ENCODE data around the gene PRR5L. TPM values are rescaled to one million over a fixed set of nuclear protein-coding genes. Genes with fewer than 3 reads are reported as not detected.

The PRR5L gene
- total and polyA plus RNA-seq, 2 experiments from 2014 or later = 0.70 to 2.6 TPM

DNA sequence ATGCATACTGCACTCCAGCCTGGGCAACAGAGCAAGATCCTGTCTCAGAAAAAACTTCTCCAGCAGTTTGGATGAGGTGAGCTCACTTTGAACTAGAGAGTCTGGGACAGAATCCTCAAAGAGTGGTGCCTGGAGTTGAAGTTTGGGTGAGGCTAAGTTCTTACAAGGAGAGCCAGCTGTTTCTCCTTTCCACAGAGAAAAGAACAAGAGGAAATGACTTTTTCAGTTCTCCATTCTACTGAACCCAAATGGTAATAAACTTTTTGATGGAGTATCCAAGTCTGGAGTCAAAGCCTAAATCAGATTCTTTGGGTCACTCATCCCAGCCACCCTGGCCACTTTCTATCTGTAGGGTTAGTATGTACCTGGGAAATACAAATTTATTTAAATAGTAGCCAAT, 111.3 kb downstream of the PRR5L start:
- TF ChIP-seq, protein P1, sequence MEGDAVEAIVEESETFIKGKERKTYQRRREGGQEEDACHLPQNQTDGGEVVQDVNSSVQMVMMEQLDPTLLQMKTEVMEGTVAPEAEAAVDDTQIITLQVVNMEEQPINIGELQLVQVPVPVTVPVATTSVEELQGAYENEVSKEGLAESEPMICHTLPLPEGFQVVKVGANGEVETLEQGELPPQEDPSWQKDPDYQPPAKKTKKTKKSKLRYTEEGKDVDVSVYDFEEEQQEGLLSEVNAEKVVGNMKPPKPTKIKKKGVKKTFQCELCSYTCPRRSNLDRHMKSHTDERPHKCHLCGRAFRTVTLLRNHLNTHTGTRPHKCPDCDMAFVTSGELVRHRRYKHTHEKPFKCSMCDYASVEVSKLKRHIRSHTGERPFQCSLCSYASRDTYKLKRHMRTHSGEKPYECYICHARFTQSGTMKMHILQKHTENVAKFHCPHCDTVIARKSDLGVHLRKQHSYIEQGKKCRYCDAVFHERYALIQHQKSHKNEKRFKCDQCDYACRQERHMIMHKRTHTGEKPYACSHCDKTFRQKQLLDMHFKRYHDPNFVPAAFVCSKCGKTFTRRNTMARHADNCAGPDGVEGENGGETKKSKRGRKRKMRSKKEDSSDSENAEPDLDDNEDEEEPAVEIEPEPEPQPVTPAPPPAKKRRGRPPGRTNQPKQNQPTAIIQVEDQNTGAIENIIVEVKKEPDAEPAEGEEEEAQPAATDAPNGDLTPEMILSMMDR (IDR thresholded peaks at IDR 0.05; ENCODE audit: low read depth, low read length) = no peak
- no peaks in the 10 kb centered on the region for H3K27me3 ChIP-seq
- no peak overlapping the region for H3K27ac ChIP-seq
- no peaks in the 10 kb centered on the region for H3K4me1 ChIP-seq (ENCODE audit: low read depth)
- DNase-seq (ENCODE audit: low read depth in 1 of 2, low spot score in 1 of 2) = no peak
- H3K9me3 ChIP-seq (ENCODE audit: low read depth) = no peaks in the 10 kb centered on the region
- no peak overlapping the region for H3K4me3 ChIP-seq
- H3K36me3 ChIP-seq = no peaks in the 10 kb centered on the region

DNA sequence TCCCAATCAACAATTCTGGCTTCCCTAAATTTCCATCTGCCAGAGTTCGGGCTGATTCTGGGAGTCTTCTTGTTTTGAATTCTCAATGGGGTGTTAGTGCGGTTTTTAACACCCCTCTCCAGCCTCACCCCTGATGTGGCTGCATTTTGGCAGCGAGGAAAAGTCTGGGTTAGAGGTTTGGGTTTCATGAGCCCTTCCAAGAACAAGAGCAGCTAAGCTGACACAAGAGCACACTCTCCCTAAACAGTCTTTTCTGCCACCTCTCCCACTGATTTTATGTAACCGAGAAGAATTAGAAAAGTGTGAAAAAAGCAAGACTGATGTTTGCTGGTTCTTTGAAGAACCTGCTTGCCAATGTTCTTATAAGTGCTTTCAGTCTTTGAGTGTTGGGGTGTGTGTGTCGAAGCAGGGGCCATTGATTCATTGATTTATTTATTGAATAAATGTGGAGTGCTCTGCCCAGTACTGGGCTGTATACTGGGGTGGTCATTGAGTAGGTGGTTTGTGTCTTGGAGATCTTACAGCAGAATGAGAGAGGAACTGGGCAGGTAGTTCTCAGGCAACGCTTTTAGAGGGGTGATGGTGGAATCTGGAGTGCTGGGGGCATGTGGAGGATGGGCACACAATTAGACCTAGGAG, 112.5 kb downstream of the PRR5L start:
- Histone ChIP-seq H3K4me1 (ENCODE audit: low read depth) (no peaks in the 10 kb centered on the region), H3K4me3 (no peak overlapping the region), H3K27me3 (no peaks in the 10 kb centered on the region), H3K27ac (no peak overlapping the region), H3K36me3 (no peaks in the 10 kb centered on the region), H3K9me3 (ENCODE audit: low read depth) (no peaks in the 10 kb centered on the region)
- TF ChIP-seq, protein P1 (IDR thresholded peaks at IDR 0.05; ENCODE audit: low read depth, low read length) = no peak
- peak in 1 of 2 donors; percentile 22 for DNase-seq (ENCODE audit: low read depth in 1 of 2, low spot score in 1 of 2)

DNA sequence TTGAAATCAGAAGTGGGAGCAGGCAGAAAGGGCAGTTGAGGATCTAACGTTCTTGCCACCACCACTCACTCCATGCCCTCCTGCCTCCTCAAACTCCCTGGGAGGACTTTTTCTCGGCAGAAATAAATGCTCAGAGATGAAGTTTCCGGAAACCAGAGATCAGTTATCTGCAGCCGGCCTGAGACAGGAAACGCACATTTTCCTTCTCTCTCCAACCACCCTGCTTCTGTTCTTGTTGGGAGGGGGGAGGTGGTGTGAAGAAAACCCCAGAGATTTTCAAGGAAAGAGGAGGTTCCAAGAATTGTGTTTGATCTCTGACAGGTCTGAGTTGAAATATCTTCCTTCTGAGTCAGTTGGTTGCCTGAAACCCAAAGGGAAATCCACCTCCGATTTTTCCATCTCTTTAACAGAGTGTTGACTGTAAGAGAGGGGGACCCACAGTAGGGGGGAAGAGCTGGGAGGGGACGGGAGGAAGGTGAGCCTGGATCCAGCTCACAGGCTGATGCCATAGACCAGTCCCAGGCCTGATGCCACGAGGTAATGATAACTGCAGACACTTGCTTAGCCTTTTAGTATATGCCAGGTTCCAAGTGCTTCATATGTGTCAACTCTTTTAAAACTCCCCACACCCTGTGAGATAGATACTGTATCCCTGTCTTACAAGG, 113.2 kb downstream of the PRR5L start:
- Histone ChIP-seq H3K4me3 (no peak overlapping the region), H3K27ac (no peak overlapping the region)
- peak in 1 of 2 donors; percentile 84 for DNase-seq (ENCODE audit: low read depth in 1 of 2, low spot score in 1 of 2)

DNA sequence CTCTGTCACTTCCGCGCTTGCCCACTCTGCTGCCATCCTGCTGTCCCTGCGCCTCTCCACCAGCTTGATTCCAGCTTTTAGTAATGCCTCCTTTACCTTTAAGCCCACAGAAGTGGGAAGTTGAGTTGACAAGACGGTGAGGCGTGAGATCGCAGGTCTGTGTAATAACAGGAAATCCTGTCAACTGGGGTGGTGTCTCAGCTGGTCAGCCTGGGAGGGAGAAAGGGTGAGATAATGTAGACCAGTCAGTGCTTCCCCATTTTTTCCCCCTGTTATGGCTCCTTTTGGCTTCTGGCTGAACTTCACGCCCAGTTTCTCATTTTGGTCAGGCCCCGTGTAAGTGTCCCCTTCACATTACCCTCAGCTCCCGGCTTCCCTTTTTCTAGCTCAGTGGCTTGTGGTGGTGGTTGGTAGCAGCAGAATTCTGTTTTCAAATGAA, 115.1 kb downstream of the PRR5L start:
- DNase-seq (ENCODE audit: low read depth in 1 of 2, low spot score in 1 of 2) = peak in 1 of 2 donors; percentile 22
- TF ChIP-seq, protein P1 (IDR thresholded peaks at IDR 0.05; ENCODE audit: low read depth, low read length) = no peak
- no peaks in the 10 kb centered on the region for H3K9me3 ChIP-seq (ENCODE audit: low read depth)
- no peak overlapping the region for H3K4me3 ChIP-seq
- H3K4me1 ChIP-seq (ENCODE audit: low read depth) = no peaks in the 10 kb centered on the region
- no peaks in the 10 kb centered on the region for H3K36me3 ChIP-seq
- no peaks in the 10 kb centered on the region for H3K27me3 ChIP-seq
- H3K27ac ChIP-seq = no peak overlapping the region

More for the DNA sequence above, 113.2 kb downstream of the PRR5L start:
- no peaks in the 10 kb centered on the region for H3K9me3 ChIP-seq (ENCODE audit: low read depth)
- H3K27me3 ChIP-seq = no peaks in the 10 kb centered on the region
- no peaks in the 10 kb centered on the region for H3K4me1 ChIP-seq (ENCODE audit: low read depth)
- H3K36me3 ChIP-seq = no peaks in the 10 kb centered on the region
- TF ChIP-seq, protein P1 (IDR thresholded peaks at IDR 0.05; ENCODE audit: low read depth, low read length) = no peak

DNA sequence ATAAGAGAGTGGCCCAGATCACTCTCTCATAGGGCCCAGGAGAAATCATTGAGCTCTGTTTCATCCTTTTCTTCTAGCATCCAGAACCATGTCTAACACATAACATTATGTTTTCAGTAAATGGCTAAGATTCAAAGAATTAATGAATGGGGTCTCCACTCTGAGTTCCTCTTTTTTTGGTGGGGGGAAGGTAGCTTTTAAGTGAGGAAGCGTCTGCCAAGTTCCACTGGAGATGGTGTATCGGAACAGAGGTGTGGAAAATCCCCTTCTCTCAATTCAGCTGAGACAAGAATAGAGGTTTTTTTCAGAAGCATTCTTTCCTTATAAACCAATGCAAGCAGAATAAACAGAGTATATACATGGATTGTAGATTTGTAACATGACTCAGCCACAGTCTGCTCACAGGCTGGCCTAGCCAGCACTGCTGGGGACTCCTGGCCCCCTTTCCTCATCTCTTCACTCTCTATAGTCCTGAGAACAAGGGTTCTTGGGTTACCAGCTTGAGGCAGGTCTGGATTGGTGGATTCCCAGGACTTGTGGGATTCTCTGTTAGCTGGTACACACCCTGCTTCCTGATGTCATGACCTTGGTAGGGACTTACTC, 116.8 kb downstream of the PRR5L start:
- Histone ChIP-seq H3K4me1 (ENCODE audit: low read depth) (no peaks in the 10 kb centered on the region), H3K9me3 (ENCODE audit: low read depth) (no peaks in the 10 kb centered on the region), H3K4me3 (no peak overlapping the region), H3K36me3 (no peaks in the 10 kb centered on the region), H3K27me3 (no peaks in the 10 kb centered on the region), H3K27ac (no peak overlapping the region)
- TF ChIP-seq, protein P1 (IDR thresholded peaks at IDR 0.05; ENCODE audit: low read depth, low read length) = no peak
- no peak for DNase-seq (ENCODE audit: low read depth in 1 of 2, low spot score in 1 of 2)
